GM18499 (cell line): Measurements from ENCODE around the gene DQX1.
A peak's percentile ranks its signal among the peaks of the same experiment; 100 is the strongest.

Experiments
- ATAC-seq: cut with Tn5 transposase; IDR thresholded peaks from one replicate; pipeline ENCODE4 v1.9.1; 2021; ENCODE audit warnings: moderate number of reproducible peaks; ENCODE audit not compliant: insufficient read depth, unreplicated experiment

DQX1 gene

GRCh38 chr2:74534411-74534810 is 8.4 kb upstream of the DQX1 start:
- no peak for ATAC-seq

GRCh38 chr2:74533464-74533863 is 7.4 kb upstream of the DQX1 start:
- no peak for ATAC-seq

GRCh38 chr2:74532222-74532621 is 6.2 kb upstream of the DQX1 start:
- no peak for ATAC-seq

GRCh38 chr2:74531666-74532065 is 5.6 kb upstream of the DQX1 start:
- no peak for ATAC-seq

GRCh38 chr2:74530239-74531187 is 4.5 kb upstream of the DQX1 start:
- no peak for ATAC-seq

- peak; percentile 50 for ATAC-seq
These were observed 3.6 kb upstream of the DQX1 start, which contains the start of the genes AUP1 and HTRA2 for GRCh38 chr2:74529357-74530238. TSS of gene AUP1 (minus strand) at chr2:74529706. CDS start at chr2:74529629, 77 bp downstream. TSS of gene HTRA2 (plus strand) at chr2:74529933. CDS start at chr2:74530007, 74 bp downstream.

GRCh38 chr2:74528600-74529356 is 2.7 kb upstream of the DQX1 start:
- peak; percentile 6 for ATAC-seq

GRCh38 chr2:74527741-74528140 is 1.7 kb upstream of the DQX1 start:
- no peak for ATAC-seq

GRCh38 chr2:74526649-74527230 is 709 bp upstream of the DQX1 start:
- no peak for ATAC-seq

- no peak for ATAC-seq
These were observed 895 bp downstream of the DQX1 start for GRCh38 chr2:74524955-74525716.

- ATAC-seq, result no peak
These were observed 2.0 kb downstream of the DQX1 start for GRCh38 chr2:74524005-74524404.

- ATAC-seq, result no peak
These were observed 3.5 kb downstream of the DQX1 start for GRCh38 chr2:74522516-74522915.

- ATAC-seq, result no peak
These were observed 9.4 kb downstream of the DQX1 start for GRCh38 chr2:74516650-74517049.

- ATAC-seq, result no peak
These were observed 9.9 kb downstream of the DQX1 start for GRCh38 chr2:74515981-74516633.

- no peak for ATAC-seq
These were observed 10.6 kb downstream of the DQX1 start for GRCh38 chr2:74515271-74515980.

- no peak for ATAC-seq
These were observed 11.4 kb downstream of the DQX1 start, which contains the start of gene TLX2 for GRCh38 chr2:74514368-74515270. TSS of gene TLX2 (plus strand) at chr2:74514450. CDS start at chr2:74514807, 357 bp downstream.
